K562 (cell line): Measurements from ENCODE around the gene CTSH. TPM values are rescaled to one million over a fixed set of nuclear protein-coding genes. Genes with fewer than 3 reads are reported as not detected.

Experiments
- ATAC-seq: fragments of 200-7000 bp; cut with Tn5 transposase; 3 replicates; pipeline ENCODE4 v1.9.1; 2020; ENCODE audit warnings: moderate library complexity
- BruUV-seq: library from RNA; stranded (reverse); fragments of 400-500 nt; replicated peaks from 2 replicates; lab custom pipeline; 2021; lab: Mats Ljungman, UMichigan
- CTCF ChIA-PET: fragments of 300-600 bp; formaldehyde crosslinking; extraction: SDS; loops from one replicate; lab custom pipeline; 2021; ENCODE audit warnings: low intra/inter-chr PET ratio; lab: Yijun Ruan, JAX
- POLR2A ChIA-PET: fragments of 300-600, 350-650 bp; sonication (Branson Sonifier 250); formaldehyde crosslinking; extraction: SDS; loops from one replicate; lab custom pipeline; 2021; ENCODE audit warnings: antibody characterized with exemption, inconsistent platforms; lab: Yijun Ruan, JAX
- DNase-seq, 4 experiments: peaks; one replicate each; pipeline versions ENCODE4 v3.0.0 to v3.0.0-alpha.2; 2011 to 2018; ENCODE audit warnings: low spot score in 3 of 4, mixed read lengths in 3 of 4; ENCODE audit errors: extremely low read depth in 1 of 4
- FAIRE-seq: peaks from 2 replicates; lab custom pipeline; 2011; peaks lifted over from hg19 to GRCh38; lab: Jason Lieb, UNC
- H2AFZ ChIP-seq: 2 replicates; pipeline ENCODE4 v1.6.0; 2011; ENCODE audit warnings: low read depth, low read length, control low read depth, inconsistent platforms
- H3K27ac ChIP-seq: fragments of 200-600 bp; 3 replicates; pipeline ENCODE4 v1.8.0; 2011; ENCODE audit warnings: low read depth, mild to moderate bottlenecking, control low read depth, inconsistent platforms, low read length, moderate library complexity, mixed read lengths; ENCODE audit errors: extremely low read depth
- H3K27me3 ChIP-seq, 2 experiments: fragments of 300-600 bp in 1 of 2; 2 replicates in 1 of 2; 3 replicates in 1 of 2; pipeline versions ENCODE4 v1.6.0 to v1.8.0; 2011; ENCODE audit warnings: inconsistent platforms in 2 of 2, low read length in 2 of 2, mild to moderate bottlenecking in 1 of 2, mixed read lengths in 1 of 2, moderate library complexity in 1 of 2; ENCODE audit not compliant: control insufficient read depth in 2 of 2, insufficient read depth in 2 of 2
- H3K36me3 ChIP-seq: fragments of 300-600 bp; 3 replicates; pipeline ENCODE4 v1.8.0; 2011; ENCODE audit warnings: mild to moderate bottlenecking, low read length, inconsistent platforms; ENCODE audit not compliant: control insufficient read depth, insufficient read depth
- H3K4me1 ChIP-seq, 2 experiments: fragments of 200-600 bp in 1 of 2; replicated peaks in 1 of 2; 2 replicates in 1 of 2; 3 replicates in 1 of 2; pipeline versions ENCODE4 v1.5.1 to v1.8.0; 2011; ENCODE audit warnings: inconsistent platforms in 2 of 2, low read length in 2 of 2, mild to moderate bottlenecking in 1 of 2, mixed read lengths in 1 of 2, moderate library complexity in 1 of 2; ENCODE audit not compliant: control insufficient read depth in 2 of 2, insufficient read depth in 2 of 2
- H3K4me2 ChIP-seq: 2 replicates; pipeline ENCODE4 v1.6.1; 2011; ENCODE audit warnings: low read length, control low read depth, inconsistent platforms, mixed read lengths; ENCODE audit not compliant: insufficient read depth
- H3K4me3 ChIP-seq: fragments of 200-600 bp; sonication (generic), shearing (Covaris generic); 2 replicates; pipeline ENCODE4 v1.5.1; 2016; ENCODE audit warnings: control low read depth, inconsistent platforms
- H3K79me2 ChIP-seq: fragments of 200-600 bp; 3 replicates; pipeline ENCODE4 v1.8.0; 2011; ENCODE audit warnings: low read length, inconsistent platforms; ENCODE audit not compliant: control insufficient read depth, insufficient read depth
- H3K9ac ChIP-seq, 2 experiments: 2 replicates each; pipeline versions ENCODE4 v1.6.0 to v1.6.1; 2011; ENCODE audit warnings: low read depth in 2 of 2, low read length in 2 of 2, control low read depth in 1 of 2, inconsistent platforms in 1 of 2, mild to moderate bottlenecking in 1 of 2, mixed read lengths in 1 of 2; ENCODE audit not compliant: insufficient read depth in 1 of 2
- H3K9me1 ChIP-seq: one replicate; pipeline ENCODE4 v1.6.0; 2011; ENCODE audit warnings: inconsistent platforms, mild to moderate bottlenecking, low read length, moderate library complexity; ENCODE audit not compliant: control insufficient read depth, insufficient read depth
- H3K9me3 ChIP-seq: replicated peaks from 2 replicates; pipeline ENCODE4 v1.5.1; 2011; ENCODE audit warnings: low read depth, low read length, inconsistent platforms; ENCODE audit not compliant: control insufficient read depth, insufficient read depth
- H4K20me1 ChIP-seq: replicated peaks from 2 replicates; pipeline ENCODE4 v1.6.1; 2011; ENCODE audit warnings: low read length, inconsistent platforms, mixed read lengths; ENCODE audit not compliant: control insufficient read depth, insufficient read depth
- ATF1 ChIP-seq, 2 experiments: fragments of 450-650 bp in 1 of 2; IDR thresholded peaks; 2 replicates each; pipeline ENCODE4 v1.6.1; 2016; ENCODE audit warnings: missing compliant biosample characterization in 1 of 2, missing genetic modification characterization in 1 of 2
- ETS2 ChIP-seq: IDR thresholded peaks from 2 replicates; pipeline ENCODE4 v1.6.1; 2016; ENCODE audit warnings: borderline replicate concordance, missing genetic modification characterization, mild to moderate bottlenecking, moderate library complexity, missing compliant biosample characterization; ENCODE audit not compliant: poor library complexity, severe bottlenecking
- GATAD2A ChIP-seq: fragments of 450-650 bp; IDR thresholded peaks from 2 replicates; pipeline ENCODE4 v1.6.1; 2017
- IFI16 ChIP-seq: fragments of 250-450 bp; sonication (Bioruptor Pico); IDR thresholded peaks from 2 replicates; pipeline ENCODE4 v2.1.2; 2022; ENCODE audit warnings: mild to moderate bottlenecking, inconsistent platforms
- NR2C1 ChIP-seq, 2 experiments: fragments of 450-650 bp; IDR thresholded peaks; 2 replicates each; pipeline ENCODE4 v1.6.1; 2017; ENCODE audit warnings: mild to moderate bottlenecking in 2 of 2, antibody characterized with exemption in 1 of 2, inconsistent platforms in 1 of 2, missing compliant biosample characterization in 1 of 2, missing genetic modification characterization in 1 of 2
- SAFB ChIP-seq: fragments of 200-400 bp; formaldehyde crosslinking; IDR thresholded peaks from 2 replicates; pipeline ENCODE4 v1.6.1; 2017; ENCODE audit warnings: low read depth, low read length, borderline replicate concordance
- TCF7 ChIP-seq: sonication (generic); IDR thresholded peaks from 2 replicates; pipeline ENCODE4 v1.6.1; 2016; ENCODE audit warnings: antibody characterized with exemption, borderline replicate concordance
- ZKSCAN1 ChIP-seq: fragments of 150-350 bp; IDR thresholded peaks from 2 replicates; pipeline ENCODE4 v1.6.1; 2016; ENCODE audit warnings: low read depth, low read length
- ZNF384 ChIP-seq: IDR thresholded peaks from 2 replicates; pipeline ENCODE4 v1.6.1; 2012; ENCODE audit warnings: low read depth, low read length, improper control_type of control experiment
- ZNF436 ChIP-seq: fragments of 250-450, 450-650 bp; sonication (Bioruptor Pico); formaldehyde crosslinking; IDR thresholded peaks from 2 replicates; pipeline ENCODE4 v1.7.0; 2020; ENCODE audit warnings: mild to moderate bottlenecking
- WGBS: fragments of 100-300 bp; shearing (Covaris generic); methylation state at CpG from one replicate; pipeline ENCODE4 v1.1.6; 2016; ENCODE audit warnings: low coverage, mixed read lengths; ENCODE audit not compliant: insufficient coverage; ENCODE audit errors: missing lambda C conversion rate; 5-methylcytosine and 5-hydroxymethylcytosine counted together
- in situ Hi-C: fragments of 300-500 bp; cut with MboI; formaldehyde crosslinking; loops from 4 replicates; pipeline ENCODE4 v1.15.0; 2018; ENCODE audit warnings: inconsistent platforms, mixed read lengths
- intact Hi-C: fragments of 100-400 bp; cut with micrococcal nuclease; formaldehyde crosslinking; loops from 2 replicates; pipeline ENCODE4 v1.14.2; 2022
- polyA plus RNA-seq, 8 experiments: library from polyadenylated mRNA; depleted of rRNA in 4 of 8; stranded (reverse) in 5 of 8; unstranded in 3 of 8; fragments of >200 nt; fragmentation: Nextera tagmentation in 2 of 8; fragmentation: Illumina TruSeq in 1 of 8; extraction: Ambion mirVana in 2 of 8; extraction: Trizol in 1 of 8; gene quantifications; 2 replicates each; pipeline versions ENCODE4 v1.2.1 to v1.2.3, GENCODE V29; 2011 to 2014; ENCODE audit warnings: inconsistent platforms in 1 of 8, missing spikeins in 1 of 8
- total RNA-seq, 7 experiments: library from RNA; depleted of rRNA in 6 of 7; stranded (reverse); fragments of >200 nt in 6 of 7; fragmentation: Illumina TruSeq in 2 of 7; extraction: Trizol in 2 of 7; gene quantifications; 2 replicates each; pipeline versions ENCODE4 v1.2.1 to v1.2.3, GENCODE V29; 2011 to 2021; ENCODE audit warnings: low replicate concordance in 1 of 7
- TF ChIP-seq, protein P1 (sequence below): fragments of 150-350 bp; conservative IDR thresholded peaks from 2 replicates; pipeline ENCODE4 v1.6.1; 2014; ENCODE audit warnings: low read length
- TF ChIP-seq, protein P2 (sequence below): fragments of 450-650 bp; IDR thresholded peaks from 2 replicates; pipeline ENCODE4 v1.6.1; 2016; ENCODE audit warnings: missing biosample characterization, missing genetic modification characterization

The CTSH gene
- total and polyA plus RNA-seq, 9 of the 15 experiments (the other 6 are each of a cell fraction or from before 2014, with no cell fraction given) = 15.0 to 462 (median 173) TPM

DNA sequence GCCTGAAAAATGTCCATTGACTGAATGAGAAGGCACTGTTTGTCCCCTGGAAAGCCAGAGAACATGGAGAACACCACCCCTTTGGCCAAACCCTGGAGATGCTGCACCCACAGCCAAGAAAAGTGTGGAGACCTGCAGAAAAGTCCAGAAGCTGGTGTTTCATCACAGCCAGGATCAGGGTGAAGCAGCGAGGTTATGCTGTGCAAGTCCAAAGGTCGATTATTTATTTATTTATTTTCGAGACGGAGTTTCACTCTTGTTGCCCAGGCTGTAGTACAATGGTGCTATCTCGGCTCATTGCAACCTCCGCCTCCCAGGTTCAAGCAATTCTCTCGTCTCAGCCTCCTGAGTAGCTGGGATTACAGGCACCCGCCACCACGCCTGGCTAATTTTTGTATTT, 5.5 kb upstream of the CTSH start (continued):
- TF ChIP-seq, protein P1, sequence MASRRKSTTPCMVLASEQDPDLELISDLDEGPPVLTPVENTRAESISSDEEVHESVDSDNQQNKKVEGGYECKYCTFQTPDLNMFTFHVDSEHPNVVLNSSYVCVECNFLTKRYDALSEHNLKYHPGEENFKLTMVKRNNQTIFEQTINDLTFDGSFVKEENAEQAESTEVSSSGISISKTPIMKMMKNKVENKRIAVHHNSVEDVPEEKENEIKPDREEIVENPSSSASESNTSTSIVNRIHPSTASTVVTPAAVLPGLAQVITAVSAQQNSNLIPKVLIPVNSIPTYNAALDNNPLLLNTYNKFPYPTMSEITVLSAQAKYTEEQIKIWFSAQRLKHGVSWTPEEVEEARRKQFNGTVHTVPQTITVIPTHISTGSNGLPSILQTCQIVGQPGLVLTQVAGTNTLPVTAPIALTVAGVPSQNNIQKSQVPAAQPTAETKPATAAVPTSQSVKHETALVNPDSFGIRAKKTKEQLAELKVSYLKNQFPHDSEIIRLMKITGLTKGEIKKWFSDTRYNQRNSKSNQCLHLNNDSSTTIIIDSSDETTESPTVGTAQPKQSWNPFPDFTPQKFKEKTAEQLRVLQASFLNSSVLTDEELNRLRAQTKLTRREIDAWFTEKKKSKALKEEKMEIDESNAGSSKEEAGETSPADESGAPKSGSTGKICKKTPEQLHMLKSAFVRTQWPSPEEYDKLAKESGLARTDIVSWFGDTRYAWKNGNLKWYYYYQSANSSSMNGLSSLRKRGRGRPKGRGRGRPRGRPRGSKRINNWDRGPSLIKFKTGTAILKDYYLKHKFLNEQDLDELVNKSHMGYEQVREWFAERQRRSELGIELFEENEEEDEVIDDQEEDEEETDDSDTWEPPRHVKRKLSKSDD = no peak
- TF ChIP-seq TCF7 = no peak
- TF ChIP-seq, all 486 proteins: peak for 0

DNA sequence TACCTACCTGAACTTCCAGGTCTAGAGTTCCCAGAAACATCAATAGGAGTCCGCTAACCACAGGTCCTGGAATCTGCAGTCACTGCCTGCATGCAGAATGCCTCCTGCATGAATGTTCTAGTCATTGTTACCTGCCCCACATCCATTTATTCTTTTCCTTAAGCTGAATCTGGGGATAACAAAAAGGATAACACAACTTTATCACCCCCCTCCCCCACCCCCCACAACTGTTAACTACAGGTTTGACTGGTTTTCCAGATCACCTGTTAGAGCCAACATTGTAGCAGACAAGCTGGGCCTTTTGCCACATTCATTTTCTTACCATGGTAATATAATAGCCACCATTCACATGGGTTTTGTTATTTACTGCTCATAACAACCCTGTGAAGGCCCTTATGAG, 4.6 kb upstream of the CTSH start:
- no peaks in the 10 kb centered on the region for H3K9me1 ChIP-seq
- peaks cover 3% of the 10 kb centered on the region for H3K79me2 ChIP-seq
- TF ChIP-seq ZKSCAN1 = no peak
- no peak for TF ChIP-seq ZNF436 (CRISPR knock-in tag)
- TF ChIP-seq NR2C1 (IDR thresholded peaks at IDR 0.05) = no peak
- no peak for TF ChIP-seq NR2C1 (tag; IDR thresholded peaks at IDR 0.05)
- no peak for TF ChIP-seq IFI16 (CRISPR knock-in tag)
- TF ChIP-seq SAFB = no peak
- TF ChIP-seq, protein P2, sequence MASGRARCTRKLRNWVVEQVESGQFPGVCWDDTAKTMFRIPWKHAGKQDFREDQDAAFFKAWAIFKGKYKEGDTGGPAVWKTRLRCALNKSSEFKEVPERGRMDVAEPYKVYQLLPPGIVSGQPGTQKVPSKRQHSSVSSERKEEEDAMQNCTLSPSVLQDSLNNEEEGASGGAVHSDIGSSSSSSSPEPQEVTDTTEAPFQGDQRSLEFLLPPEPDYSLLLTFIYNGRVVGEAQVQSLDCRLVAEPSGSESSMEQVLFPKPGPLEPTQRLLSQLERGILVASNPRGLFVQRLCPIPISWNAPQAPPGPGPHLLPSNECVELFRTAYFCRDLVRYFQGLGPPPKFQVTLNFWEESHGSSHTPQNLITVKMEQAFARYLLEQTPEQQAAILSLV (tag) = no peak
- TF ChIP-seq ETS2 (tag) = no peak
- no peak for TF ChIP-seq GATAD2A
- TF ChIP-seq ATF1 (CRISPR knock-in tag; IDR thresholded peaks at IDR 0.05) = no peak
- no peak for TF ChIP-seq ATF1 (tag; IDR thresholded peaks at IDR 0.05)
- no peak for TF ChIP-seq ZNF384
- WGBS = 11% methylated on average over 1 of the region's 1 CpG
- FAIRE-seq (no peak), DNase-seq (no peak), ATAC-seq (no peak)
- no TSS peak for BruUV-seq
- no peak overlapping the region for H3K4me2 ChIP-seq
- no peak overlapping the region for H3K9ac ChIP-seq
- intact Hi-C loops = no loop called here
- H2AFZ ChIP-seq = no peak overlapping the region
- H4K20me1 ChIP-seq = no peaks in the 10 kb centered on the region
- H3K4me3 ChIP-seq = no peak overlapping the region
- 0 out of 5 replicates have a peak, but pooled peaks cover 0 to 2% of the 10 kb centered on the region in 2 experiments for H3K27me3 ChIP-seq
- POLR2A ChIA-PET = interaction anchor here (1.2 kb wide), 1 partner anchor 12 kb away, joined by 3 read pairs; no protein-coding TSS in a partner anchor
- H3K9me3 ChIP-seq = no peaks in the 10 kb centered on the region
- CTCF ChIA-PET = no interaction called here
- H3K36me3 ChIP-seq = no peaks in the 10 kb centered on the region
- H3K4me1 ChIP-seq = peaks cover 5 to 13% of the 10 kb centered on the region in 2 experiments; a peak in 4 of 5 replicates
- H3K27ac ChIP-seq = no peak overlapping the region
- in situ Hi-C loops = no loop called here
